Effector CD8-positive, alpha-beta T cell (primary cell): Measurements from ENCODE around the gene CCDC85A.

Experiments used
- DNase-seq: peaks from one replicate; lab custom pipeline; 2025; lab: John Stamatoyannopoulos, UW

CCDC85A gene

DNA sequence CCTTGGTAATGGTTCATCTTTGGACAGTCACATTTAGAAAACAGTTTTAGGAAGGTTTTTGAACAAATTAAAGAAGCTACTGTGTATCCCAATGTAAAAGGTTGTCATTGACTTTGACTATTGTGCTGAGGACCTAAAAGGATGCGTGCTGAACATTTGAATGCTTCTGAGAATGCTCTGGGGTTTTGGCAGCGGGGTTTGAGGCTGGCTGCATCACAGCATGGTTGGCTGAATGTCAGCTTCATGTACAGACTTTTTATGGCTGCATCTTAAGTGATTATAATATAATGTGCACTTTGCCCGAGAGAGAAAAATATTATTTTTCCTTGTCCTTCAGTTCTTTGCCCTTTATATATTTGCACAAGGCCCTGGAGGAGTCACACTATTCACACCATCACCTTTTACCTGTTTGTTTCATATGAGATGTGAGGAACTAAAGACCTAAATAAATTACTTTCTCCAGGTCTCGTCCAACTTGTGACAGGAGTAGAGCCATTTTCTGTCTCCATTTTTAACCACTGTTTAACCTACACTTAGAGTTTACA lies 125.9 kb downstream of the CCDC85A start:
- DNase-seq, result no peak

DNA sequence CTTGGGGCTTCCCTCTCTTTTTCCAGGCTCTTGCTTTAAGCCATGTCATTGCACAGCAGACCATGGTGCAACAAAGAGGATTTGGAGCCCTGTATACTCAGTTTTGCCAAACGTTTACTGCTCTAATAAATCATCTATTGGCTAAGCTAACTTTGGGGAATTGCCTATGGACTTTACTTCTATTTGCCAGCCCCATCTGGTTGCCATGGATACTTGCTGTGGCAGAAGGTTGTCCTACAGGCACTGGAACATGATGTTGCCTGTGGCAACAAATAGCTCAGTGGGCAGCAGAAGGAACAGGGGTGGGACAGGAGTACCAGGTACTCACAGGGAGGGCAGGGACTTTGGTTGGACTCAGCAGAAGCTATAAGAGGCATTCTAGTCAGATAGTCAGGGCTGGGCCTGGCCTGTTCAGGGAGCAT lies 129.7 kb downstream of the CCDC85A start:
- DNase-seq, result no peak

DNA sequence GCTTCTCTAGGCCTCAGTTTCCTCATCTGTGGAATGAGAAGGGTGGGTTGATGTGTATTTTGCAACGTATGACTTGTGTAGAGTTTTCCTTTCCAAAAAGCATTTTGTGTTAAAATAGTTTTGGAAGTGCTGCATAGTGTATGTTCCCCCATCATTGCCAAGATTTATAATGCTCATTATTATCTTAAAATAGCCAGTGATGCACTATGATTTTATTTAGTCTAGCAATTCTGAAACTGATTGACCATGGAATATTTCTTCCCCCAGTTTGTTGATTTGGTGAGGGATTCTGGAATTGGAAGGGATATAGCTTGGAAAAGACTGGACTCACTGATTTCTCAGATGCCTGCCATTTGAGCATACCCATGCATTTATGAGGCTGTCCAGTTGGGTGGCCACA lies 130.6 kb downstream of the CCDC85A start:
- DNase-seq, result no peak

DNA sequence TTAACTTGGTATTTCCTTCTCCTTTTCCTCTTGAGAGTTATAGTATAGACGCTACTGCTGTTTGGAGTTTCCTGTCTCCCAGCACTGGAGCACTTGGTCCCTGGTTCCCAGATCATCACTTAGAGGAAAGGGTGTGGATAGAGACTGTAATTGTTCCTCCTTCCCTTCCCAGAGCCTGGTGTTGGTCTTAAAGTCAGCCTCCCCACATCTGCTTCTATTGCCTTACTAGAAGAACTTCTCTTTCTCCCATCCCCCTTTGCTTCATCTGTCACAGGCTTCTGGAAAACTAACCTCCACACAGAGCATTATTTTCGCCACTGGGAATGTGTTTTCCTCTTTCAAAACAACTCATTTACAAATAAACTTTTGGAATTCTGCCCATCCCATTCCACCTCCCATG lies 131.0 kb downstream of the CCDC85A start:
- DNase-seq, result no peak

DNA sequence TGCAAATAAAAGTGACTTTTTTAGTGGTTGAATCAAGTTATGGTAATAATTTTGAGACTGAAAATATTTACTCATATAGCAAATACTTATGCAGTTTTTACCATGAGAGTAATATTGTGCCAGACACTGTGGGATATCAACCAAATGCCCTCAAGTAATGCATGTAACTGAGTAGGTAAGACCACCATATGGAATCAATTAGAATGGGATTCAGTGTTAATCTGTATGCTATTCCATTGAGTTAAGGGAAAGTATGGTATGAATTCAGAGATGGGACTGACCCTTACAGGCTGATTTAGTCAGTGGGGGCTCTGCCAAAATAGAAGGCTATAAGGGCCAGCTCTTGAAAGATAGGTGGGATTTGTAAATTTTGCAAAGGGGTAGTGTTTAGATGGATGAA lies 131.6 kb downstream of the CCDC85A start:
- DNase-seq, result no peak

DNA sequence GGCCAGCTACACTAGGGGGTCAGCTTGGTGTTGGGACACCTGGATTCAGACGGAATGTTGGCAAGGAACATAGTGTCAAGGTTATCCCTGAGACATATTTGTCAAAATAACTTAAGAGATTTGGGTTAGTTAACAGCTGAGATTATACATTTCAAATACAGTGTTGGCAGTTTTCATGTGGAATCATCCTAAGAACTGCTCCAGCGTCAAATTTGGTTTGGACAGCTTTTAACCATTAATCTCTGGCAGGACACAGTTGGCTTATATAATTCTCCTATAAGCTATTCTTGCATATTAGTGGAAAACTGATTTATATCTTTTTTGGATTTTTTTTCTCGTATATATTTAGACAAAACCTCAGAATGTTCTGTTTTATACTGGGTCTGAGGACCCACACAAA lies 132.2 kb downstream of the CCDC85A start:
- DNase-seq, result no peak

DNA sequence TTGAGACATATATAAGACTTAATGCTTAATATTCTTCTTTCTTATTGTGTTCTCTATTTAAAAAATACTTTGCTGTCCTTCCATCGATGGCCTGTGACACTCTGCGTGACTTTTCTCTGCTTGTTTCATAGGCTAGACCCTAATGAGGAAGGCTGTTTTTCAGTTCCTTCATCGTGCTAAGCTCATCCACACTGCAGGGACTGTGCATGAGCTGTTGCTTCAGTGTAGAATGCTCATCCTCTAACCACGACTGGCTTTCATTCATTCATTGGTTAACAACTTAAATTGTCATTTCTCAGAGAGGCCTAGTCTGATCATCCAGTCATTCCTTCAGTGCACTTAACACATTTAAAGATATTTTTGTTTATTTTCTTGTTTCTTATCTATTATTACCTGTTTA lies 134.4 kb downstream of the CCDC85A start:
- DNase-seq, result no peak

DNA sequence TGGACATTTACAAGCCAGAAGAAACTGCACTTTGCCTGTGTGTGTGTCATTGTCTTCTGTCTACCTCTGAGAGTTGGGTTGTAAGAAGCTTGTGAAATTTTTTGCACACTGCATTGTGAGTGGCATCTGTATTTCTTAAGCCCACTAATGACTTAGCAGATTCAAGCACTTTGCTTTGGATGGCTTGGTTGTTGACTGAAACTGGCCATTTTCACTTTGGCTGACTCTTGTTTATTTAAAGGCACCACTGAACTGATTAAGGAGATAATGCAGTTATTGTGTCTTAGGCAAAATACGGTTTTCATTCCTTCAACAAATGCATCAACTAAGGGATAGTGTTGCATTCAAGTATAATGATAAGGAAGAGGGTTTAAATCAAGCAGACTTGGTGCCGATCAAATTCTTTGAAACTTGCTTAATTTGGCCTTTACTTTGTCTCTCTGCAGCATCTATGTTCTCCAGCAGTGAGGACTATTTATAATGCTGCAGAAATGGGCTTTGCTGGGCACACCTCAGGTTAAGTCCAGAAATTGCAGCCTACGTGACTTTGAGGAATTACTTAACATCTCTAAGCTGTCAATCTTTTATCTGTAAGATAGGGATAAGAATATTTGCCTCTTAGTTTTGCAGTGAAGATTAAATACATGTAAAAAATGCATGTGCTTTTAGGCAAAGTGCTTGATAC lies 142.0 kb downstream of the CCDC85A start:
- no peak for DNase-seq

DNA sequence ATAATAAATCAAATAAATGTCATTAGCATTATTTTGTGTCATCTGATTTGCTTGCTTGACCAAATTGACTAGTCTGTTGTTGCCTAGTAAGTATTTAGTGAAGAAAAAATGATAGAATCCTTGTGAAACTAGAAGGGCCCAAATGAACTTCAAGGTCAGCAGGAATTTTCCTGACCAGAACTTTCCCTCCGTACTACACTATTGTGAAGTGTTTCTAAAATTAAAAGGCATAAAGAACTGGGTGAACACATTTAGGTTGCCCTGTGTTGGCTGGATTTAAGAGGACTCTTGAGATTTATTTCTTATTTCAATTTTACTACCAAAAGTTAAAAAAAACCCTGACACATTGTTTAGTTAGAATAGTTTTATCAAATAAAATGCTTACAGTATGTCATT lies 142.6 kb downstream of the CCDC85A start:
- DNase-seq, result no peak

DNA sequence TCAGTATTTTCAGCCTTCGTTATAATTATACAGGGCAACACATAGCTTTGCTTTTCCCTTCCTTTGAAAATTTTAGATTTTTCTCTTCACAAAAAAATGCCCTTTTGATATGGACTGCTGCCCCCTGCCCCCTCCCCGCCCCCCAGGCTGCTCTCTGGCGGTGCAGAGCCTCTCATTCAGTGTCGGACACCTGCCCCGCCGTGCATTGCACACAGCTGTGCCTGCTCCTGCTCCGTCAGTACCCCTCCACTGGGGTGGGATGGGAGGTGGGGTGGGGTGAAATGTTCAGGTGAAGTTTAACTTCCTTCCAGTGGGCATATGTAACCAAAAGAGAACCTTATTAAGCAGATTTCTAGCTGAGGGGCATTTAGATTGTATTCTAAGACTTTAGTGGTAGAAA lies 148.0 kb downstream of the CCDC85A start:
- no peak for DNase-seq

DNA sequence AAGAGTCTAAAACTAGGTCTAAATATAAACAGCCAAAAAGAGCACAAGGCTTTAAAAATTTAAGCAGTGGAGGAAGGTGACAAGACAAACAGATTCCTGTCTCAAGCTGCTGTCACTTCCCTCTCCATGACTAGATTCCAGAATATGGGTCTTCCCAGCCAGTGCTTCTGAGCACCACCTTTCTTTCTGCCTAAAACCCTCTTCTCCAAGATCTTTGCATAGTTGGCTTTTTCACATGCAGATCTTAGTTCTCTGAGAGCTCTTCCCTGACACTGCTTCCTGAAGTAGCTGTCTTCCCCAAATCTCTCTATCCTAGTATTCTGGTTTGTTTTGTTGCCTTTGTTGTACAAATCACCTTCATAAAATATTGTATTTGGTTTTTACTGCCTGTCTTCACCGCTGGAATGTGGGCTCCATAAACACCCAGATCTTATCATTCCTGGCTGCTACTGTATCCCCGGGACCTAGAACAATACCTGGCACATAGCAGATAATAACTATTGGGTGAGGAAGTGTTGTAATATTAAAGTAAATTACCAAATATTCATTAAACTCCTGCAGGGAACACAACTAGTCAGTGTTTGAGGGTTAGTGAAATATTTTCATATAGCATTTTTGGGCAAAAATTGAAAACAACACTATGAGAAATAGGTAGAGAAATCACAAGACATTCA lies 150.2 kb downstream of the CCDC85A start:
- no peak for DNase-seq

DNA sequence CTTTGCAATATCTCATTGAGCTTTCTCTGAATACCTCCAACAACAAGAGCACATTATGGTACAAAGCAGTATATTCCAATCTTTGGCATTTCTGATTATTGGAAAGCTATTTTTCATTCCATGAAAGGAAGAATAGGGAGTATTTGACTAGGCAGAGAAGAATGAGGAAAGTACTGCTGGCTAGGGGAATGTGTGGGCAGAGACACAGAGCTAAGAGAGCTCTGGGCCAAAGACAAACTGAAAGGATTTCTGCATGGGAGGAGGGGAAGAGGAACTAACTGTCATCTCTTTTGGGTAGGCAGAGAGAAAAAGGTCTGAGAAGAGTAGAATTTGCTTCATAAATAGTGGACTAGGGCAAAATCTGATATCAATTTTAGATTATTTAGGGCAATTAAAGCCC lies 150.8 kb downstream of the CCDC85A start:
- DNase-seq, result no peak

DNA sequence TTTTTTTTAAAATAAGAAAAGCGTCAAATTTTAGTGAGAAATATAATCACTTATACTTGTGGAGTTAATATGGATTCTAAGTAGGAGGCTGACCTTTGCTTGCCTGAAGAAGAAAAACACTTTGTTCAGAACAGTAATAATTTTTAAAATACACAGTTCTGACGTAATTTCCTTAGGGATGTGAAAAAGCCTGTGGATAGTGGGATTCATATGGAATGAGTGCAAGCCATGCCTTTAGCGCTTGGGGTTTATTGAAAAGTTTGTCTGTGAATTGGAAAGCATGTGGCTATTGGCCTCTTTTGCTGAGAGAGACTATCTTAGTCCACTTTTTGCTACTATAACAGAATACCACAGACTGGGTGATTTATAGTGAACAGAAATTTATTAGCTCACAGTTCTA lies 151.3 kb downstream of the CCDC85A start:
- DNase-seq, result no peak

DNA sequence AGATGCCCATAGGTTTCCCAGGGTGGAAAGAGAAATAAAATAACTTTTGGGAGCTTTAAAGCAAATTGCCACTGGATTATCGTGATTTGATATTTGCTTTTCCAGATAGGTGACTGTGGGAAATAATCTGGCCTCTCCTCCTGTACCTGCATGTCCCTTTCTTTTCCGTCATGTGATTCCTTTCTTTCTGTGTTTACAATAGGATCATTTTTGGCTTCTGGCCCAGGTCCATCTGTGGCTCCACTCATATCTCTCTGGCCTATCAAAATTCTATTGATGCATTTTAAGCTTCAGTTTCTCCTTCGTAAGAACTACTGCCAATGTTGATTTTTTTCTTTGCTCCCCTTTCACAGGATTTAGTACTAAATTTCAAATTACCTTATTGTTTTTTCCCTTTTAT lies 153.6 kb downstream of the CCDC85A start:
- DNase-seq, result no peak

DNA sequence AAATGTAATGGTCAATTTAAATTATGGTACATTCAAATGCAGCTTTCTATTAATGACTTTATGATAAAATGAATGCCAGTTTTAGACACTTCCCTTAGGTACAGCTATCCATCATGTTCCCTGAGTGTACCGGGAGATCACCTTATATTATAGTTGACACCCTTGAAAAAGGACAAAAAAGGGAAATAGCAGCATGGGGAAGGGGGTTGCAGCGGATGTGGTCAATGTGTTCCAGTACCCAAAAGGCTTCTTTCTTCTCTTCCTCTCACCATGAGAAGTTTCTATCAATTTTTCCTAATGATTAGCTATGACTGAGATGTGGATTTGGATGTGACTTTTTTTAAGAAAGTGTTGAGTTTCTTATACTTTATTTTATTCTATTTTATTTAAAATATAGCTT lies 154.4 kb downstream of the CCDC85A start:
- DNase-seq, result no peak

DNA sequence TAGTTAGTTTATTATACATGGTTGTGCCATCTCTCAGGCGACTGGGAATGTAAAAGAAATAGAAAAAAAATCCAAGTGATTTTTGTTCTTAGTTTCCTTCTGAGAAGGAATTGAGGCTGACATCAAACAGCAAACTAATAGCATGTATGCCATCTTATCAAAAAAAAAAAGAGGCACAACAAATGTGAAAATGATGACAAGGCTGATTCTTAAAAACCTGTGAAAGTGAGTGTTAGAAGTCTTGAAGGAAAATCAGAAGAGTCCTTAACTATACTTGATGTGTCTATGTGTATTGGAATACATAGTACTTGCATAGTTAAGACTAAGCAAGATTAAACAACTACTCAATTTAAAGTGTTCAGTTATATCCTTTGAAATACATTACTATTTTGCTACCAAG lies 161.0 kb downstream of the CCDC85A start:
- no peak for DNase-seq

DNA sequence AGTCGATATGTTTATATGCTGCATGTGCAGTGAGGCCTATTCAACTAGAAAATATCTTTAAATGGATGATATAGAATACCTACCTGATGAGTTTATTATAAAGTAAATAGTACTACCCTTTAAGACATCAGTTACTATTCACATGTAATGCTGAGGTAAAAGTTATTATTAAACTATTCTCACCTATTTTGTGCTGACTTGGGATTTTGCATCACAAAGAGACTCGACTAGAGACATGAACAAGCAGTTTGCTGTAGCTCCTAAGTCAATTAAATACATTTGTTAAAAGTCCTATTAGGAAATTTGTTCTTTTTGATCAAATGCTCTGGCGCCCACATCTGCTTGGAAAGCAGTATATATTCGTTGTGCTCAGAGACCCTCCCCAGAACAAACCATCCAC lies 164.1 kb downstream of the CCDC85A start:
- DNase-seq, result no peak

DNA sequence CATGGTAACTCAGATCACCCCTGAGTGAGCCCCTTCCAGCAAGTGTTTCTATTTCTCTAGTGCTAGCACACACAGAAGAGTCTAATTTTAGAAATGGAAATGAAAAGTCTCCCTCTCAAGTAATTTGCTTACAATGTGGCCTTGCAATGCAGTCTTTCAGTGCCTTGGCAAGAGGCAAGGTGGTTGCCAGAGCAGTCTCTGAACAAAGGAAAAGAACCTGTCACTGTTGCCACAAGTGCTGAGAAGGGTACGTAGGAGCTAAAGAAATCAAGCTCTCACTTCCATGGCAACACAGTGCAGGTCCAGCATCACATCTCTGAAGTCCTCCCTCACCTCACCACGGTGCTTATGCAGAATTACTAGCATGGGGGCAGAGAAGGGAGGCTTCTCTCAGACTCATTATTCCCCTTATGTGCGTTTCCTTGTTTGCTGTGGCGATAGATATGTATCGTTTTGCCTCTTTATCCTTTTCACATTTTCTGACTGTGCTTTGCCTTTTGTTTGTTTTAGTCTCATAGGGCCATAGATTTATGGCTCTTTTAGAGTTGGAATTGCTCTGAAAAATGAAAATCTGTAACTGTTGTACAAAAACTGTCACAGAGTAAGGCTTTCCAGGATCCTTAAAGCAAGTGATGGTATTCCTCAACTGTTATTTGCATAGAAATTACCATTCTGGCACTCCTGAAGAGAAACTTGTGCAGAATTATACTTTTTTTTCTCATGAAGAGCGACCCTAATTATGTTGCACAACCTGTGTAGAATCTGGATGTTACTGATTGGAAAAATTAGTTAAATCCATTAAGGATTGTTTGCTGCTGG lies 164.8 kb downstream of the CCDC85A start:
- DNase-seq, result no peak

DNA sequence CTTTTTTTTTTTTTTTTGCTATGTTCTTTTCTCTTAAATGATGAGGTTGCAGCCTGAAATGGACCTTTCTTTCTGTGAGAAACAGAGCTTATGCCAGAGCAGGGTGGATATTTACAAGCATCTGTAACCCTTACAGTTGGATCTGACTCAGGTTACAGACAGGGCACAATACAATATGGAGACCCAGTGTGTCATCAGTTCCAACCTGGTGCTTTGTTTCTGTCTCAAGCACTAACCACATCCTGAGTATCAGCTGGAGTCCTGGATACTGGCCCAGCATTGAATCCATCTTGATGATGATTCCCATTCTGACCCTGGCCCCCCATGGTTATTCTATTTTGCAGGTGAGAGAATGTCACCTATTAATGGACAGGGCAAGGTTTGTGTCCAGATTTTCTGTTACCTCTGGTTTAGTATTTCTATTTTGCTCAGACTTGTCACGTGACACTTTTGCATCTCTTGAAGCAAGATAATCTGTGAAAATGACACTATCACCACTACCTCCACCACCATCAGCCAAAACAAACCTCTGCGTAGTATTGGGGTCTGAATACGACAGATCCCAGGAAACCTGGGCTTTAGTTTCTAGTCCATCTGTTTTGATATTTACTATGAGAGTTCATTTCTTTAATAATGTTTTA lies 174.0 kb downstream of the CCDC85A start:
- no peak for DNase-seq

DNA sequence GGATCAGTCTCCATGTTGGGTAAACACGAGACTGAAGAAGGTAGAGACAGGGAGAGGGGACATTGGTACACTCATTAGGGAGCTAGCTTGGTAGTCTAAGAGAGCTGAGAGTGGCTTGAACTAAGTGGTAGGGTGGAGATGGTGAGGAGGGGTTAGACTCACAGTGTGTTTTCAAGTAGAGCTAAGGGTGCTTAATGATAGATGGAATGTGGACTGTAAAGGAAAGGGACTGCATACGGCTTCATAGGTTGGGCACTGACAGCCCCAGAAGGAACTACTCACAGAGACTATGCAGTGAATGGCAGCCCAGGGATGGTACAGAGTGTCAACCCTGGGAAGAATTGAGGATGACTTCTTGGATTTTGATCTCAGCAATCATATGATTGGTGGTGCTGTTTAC lies 178.1 kb downstream of the CCDC85A start:
- DNase-seq, result no peak

DNA sequence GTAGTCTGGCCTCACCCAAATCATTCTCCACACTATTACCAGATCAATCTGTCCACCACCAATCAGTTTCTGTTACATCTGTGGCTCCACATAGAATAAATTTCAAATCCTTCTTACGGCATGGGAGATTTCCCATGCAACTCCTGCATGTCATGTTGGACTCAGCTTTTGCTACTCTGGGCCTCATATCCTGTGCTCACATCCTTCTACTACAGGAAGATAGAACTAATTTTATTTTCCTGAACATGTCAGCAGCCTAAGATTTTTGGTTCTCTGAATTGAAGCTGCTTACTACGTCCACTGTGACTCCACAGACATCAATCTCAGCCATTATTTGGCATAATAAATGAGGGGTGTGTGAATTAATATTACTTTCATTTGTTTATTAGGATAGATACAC lies 181.1 kb downstream of the CCDC85A start:
- DNase-seq, result no peak

DNA sequence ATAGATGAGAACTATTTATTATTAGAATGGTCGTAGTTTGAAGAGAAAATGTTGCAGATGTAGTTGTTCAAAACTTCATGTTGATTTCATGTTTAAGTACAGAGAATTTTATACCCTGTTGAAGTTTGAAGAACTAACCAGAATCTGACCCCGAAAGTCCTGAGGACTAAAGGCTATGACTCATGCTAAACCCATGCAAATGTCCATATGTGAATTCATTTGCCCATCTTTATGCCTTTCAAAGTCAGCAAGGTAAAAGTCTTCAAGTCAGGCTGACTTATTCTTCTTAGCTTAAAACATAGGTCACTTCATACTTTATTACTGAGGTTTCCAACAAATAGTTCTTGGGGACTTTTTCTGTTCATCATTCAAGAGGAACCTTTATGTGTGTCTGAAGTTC lies 185.5 kb downstream of the CCDC85A start:
- DNase-seq, result no peak
